ENCODE data around the gene CD180.
"Not testable (repeated sequence)": the region's sequence is repeated elsewhere in the genome, so short reads cannot be mapped to it uniquely, and the experiment has no call there.

DNA sequence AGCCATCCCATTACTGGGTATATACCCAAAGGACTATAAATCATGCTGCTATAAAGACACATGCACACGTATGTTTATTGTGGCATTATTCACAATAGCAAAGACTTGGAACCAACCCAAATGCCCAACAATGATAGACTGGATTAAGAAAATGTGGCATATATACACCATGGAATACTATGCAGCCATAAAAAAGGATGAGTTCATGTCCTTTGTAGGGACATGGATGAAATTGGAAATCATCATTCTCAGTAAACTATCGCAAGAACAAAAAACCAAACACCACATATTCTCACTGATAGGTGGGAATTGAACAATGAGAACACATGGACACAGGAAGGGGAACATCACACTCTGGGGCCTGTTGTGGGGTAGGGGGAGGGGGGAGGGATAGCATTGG is 23.2 kb downstream of the CD180 start:
- TF ChIP-seq, protein P1, sequence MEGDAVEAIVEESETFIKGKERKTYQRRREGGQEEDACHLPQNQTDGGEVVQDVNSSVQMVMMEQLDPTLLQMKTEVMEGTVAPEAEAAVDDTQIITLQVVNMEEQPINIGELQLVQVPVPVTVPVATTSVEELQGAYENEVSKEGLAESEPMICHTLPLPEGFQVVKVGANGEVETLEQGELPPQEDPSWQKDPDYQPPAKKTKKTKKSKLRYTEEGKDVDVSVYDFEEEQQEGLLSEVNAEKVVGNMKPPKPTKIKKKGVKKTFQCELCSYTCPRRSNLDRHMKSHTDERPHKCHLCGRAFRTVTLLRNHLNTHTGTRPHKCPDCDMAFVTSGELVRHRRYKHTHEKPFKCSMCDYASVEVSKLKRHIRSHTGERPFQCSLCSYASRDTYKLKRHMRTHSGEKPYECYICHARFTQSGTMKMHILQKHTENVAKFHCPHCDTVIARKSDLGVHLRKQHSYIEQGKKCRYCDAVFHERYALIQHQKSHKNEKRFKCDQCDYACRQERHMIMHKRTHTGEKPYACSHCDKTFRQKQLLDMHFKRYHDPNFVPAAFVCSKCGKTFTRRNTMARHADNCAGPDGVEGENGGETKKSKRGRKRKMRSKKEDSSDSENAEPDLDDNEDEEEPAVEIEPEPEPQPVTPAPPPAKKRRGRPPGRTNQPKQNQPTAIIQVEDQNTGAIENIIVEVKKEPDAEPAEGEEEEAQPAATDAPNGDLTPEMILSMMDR (IDR thresholded peaks at IDR 0.05): not testable (repeated sequence)
- TF ChIP-seq POLR2A (IDR thresholded peaks at IDR 0.05): not testable (repeated sequence)
